Stimulated activated CD8-positive, alpha-beta memory T cell treated with anti-CD3 and anti-CD28 coated beads, Interleukin-4, amount 100 ng/mL, for 24 hours (primary cell): ENCODE measurements around the gene INS.
"Not testable (repeated sequence)": the region's sequence is repeated elsewhere in the genome, so short reads cannot be mapped to it uniquely, and the experiment has no call there.

Experiments
- DNase-seq: peaks from one replicate; pipeline ENCODE4 v3.0.0-alpha.2; 2020; ENCODE audit warnings: low read depth

INS gene

DNA sequence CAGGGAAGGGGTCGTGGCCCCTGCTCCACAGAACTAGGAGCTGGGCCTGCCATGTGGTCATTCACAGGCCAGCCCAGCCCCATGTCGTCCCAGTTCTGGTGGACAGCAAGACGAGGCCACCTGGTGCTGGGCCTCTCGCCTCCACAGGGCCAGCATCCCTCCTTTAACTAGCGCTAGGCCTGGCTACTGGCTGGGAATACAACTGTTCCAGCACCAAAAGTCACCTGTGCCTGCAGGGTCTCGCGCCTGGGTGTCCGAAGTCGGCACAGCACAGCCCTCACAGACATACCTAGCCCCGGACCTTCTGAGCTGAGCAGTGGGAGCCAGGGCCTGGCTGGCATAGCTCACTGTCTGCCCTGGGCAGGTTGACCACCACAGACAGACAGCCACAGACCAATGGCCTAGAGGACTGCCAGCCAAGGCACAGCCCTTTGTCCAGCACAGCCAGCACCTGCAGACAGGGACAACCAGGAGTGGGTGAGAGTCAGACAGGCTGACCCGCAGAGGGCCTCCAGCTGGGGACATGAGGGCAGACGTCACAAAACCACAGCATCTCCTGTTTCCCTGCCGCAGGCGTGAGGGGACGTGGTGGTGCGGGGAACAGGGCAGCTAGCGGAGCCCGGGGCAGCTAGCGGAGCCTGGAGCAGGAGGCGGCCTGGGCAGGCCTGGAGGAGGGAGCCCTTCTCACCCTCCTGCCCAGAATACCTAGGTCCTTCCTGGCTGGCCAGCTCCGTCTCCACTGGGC is 37.8 kb upstream of the INS start:
- DNase-seq, result no peak

DNA sequence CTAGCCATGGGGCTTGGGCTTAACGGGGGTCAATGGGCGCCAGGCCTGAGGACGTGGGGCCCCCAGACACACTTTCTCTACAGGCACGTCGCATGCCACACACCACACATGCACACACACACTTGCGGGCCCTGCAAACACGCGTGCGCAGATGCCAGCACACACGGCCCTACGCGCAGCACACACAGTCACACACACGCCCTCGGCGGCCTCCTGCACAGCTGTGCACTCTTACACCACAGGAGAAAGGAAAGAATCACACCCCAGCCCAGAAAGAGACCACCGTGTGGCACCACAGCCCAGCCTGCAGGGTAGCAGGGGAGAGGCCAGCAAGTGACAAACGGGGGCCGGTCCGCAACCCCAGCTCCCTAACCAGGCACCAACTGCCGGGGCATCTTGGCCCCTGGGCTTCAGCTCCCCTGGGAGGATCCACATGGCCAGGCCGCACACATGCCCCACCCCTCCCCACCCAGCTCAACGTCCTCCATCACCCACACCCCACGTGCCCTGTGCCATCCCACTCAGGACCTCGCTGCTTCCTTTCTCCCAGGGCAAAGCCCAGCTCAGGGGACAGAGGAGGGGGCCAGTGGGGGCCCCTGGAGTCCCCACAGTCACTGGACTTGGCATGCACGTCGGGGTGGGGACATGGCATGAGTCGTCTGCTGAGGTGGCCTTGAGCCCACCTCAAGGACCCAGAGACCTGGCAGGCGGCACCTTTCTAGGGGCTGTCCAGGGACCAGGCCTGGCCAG is 36.9 kb upstream of the INS start:
- DNase-seq, result no peak

DNA sequence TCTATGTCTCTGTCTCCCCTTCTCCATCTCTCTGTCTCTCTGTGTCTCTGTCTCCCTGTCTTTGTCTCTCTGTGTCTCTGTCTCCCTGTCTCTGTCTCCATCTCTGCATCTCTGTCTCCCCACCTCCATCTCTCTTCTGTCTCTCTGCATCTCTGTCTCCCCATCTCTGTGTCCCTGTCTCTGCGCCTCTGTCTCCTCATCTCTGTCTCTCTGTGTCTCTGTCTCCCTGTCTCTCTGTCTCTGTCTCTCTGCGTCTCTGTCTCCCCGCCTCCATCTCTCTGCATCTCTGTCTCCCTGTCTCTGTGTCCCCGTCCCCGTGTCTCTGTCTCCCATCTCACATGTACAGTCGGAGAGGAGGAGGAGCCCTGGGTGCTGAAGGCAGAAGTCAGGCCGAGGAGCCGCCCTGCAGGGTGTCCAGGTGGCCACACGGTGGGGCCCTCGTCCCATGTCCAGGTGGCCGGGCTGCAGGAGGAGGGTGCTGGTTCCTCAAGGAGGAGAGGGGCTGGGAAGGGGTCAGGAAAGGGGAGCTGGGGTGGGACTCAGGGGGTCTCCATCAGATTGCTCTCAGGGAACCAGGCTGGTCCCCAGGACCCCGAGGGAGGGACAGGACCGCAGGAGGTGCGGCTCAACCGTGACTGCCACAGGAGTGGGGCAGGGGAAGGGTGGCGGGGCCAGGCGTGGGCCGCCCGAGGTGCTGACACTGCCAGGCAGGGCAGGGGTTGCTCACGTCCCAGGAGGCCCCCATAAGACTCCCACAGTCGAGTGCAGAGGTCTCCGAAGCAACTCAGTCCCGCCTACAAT is 36.2 kb upstream of the INS start:
- DNase-seq, result peak; percentile 63

GRCh38 chr11:2195756-2196088 is 34.7 kb upstream of the INS start:
- no peak for DNase-seq

- DNase-seq, result peak; percentile 28
Measured at GRCh38 chr11:2194877-2195755, 34.1 kb upstream of the INS start.

DNA sequence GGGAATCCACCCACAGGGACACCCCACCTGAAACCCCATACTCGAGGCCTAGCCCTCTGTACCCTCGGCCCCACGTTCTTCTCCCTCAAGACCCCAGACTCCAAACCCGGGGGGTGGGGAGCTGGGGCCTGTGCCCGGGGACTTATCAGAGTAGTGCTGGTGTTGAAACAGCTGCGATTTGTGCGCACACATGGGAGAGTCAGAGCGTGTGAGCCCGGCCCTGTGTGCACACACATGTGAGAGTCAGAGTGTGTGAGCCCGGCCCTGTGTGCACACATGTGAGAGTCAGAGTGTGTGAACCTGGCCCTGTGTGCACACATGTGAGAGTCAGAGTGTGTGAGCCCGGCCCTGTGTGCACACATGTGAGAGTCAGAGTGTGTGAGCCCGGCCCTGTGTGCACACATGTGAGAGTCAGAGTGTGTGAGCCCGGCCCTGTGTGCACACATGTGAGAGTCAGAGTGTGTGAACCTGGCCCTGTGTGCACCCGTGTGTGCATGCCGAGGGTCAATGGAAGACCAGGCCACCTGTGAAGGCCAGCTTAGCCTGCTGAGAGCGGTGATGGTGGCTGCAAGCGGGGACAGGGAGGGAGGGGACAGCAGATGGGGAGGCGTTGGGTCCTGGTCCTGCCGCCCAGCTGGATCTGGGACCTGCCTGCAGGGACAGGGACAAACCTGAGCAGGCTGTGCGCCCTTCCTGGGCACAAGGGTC is 33.0 kb upstream of the INS start:
- DNase-seq, result not testable (repeated sequence)

DNA sequence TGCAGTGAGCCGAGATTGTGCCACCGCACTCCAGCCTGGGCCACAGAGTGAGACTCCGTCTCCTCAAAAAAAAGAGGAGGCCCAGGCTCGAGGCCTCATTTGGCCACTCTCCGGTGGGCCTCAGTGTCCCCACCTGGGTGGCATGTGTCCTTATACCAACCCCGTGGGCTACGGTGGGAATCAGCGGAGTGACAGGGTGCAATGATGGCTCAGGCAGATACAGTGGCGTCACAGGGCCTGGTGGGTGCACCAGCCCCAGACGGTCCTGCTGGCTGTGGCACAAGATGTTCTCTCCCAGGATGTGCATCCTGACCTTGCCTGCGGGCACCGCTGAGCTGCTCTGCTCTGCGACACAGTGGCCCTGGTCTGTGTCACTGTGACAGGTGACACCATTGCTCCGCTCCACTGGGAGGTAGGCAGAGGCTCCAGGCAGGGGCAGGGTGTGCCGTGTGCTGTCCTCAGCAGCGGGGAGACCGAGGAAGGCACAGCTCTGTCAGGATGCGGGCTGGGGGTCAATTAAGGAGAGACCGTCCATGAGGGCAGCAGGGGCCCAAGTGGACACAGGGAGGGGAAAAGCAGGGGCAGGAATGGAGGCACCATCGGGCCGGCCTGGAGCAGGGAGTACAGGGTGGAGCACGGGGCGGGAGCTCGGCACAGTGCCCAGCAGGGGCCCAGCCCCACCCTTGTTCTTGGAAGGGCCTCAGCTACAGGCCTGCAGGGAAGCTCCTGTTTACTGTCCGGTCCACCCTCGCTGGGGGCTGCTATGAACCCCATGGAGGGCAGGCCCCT is 32.3 kb upstream of the INS start:
- DNase-seq, result no peak

DNA sequence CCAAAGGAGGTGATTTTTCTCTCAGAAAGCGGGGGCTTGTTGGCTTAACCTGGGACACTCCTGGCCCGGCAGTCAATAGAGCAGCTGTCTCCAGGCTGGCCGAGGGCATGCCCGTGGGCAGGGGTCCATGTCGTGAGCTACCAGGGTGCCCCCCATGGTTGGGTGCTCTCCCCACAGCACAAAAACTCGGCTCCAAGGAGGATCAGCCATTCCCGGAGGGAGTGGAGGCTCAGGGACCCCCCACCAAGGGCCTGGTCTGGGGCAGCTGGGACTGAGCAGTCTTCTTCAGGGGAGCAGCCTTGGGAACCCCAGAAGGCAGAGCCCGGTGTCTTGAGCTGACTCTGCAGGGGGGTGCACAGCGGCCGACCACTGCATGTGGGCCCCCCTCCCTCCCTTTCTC is 31.4 kb upstream of the INS start:
- no peak for DNase-seq

- DNase-seq, result no peak
Measured at GRCh38 chr11:2191883-2192282, 30.9 kb upstream of the INS start.

DNA sequence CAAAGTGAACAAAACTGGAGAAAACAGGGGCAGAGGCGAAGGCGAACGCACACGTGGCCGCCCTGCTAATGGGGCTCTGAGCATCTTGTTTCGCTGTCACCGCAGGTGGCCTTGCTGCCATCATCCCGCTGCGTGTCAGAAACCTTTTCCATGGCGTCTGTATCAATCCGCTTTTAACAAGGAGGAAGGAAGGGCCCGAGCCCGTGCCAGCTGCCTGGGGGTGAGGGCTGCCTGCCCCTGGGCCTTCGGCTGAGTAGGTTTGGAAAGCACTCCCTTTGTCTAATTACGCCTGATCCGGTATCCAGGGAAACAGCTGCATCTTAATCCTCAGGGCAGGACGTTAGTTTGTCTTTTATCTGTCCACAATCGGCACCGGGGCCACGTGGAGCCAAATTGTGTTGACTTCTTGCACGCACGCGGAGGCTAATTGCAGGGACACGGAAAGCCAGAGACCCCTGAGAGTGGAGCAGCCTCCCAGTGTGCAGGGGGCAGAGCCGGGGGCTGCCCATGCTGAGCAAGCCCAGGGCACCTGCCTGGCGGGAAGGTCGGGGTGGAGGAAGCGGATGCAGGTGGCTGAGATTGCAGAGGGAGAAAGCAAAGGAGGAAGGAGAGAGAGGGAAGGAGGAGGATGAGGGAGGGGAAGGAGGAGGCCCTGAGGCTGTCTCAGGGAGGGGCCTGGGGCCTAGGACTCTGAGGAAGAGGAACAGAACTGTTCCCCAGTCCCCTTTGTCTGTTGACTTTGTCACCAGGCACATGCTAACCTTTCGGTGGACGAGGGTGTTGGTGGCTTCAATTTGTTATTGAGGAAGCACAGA is 29.9 kb upstream of the INS start:
- DNase-seq, result no peak

DNA sequence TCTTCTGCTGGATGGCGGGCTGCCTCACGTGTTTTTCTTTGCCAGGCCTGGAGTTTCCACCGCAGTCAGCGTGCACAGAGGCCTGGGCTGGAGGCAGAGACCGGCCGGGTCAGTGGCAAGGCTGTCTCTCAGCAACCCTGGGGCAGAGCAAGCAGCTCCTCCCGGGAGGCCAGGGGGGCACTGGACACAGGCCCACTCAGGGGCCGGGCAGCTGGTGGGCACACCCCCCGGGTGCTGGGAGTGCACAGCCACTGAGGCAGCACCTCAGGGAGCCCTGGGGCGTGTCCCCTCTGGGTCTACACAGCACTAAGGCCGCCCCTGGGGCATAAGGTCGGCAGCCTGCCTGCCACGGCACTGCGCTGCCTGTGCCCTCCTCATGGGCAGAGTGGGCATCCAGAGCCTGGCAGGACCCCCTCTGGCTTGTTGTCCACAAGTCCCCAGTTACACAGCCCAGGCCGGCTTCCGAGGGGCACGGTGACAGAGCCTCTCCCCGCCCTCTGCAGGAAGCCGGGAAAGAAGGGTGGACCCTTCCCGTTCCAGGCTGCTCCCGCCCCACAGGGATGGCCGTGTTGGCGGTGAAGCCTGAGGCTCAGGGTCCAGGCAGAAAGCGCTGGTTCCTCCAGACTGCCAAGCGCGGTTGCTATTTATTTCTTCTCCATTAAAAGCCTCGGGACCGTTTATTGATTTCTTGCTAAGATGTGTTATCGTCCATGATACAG is 29.1 kb upstream of the INS start:
- no peak for DNase-seq

- no peak for DNase-seq
Measured at GRCh38 chr11:2188745-2189144, 27.7 kb upstream of the INS start.

DNA sequence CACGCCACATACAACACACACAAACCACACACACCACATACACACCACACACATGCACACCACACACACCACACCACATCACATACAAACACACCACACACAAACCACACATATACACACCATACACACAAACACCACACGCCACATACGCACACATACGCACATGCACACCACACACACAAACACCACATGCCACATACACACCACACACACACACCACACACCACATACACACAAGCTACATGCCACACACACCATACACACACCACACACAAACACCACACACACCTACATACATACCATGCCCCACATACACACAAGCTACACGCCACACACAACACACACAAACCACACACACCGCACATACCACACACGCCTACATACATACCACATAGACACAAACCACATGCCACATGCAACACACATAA is 26.3 kb upstream of the INS start:
- no peak for DNase-seq

DNA sequence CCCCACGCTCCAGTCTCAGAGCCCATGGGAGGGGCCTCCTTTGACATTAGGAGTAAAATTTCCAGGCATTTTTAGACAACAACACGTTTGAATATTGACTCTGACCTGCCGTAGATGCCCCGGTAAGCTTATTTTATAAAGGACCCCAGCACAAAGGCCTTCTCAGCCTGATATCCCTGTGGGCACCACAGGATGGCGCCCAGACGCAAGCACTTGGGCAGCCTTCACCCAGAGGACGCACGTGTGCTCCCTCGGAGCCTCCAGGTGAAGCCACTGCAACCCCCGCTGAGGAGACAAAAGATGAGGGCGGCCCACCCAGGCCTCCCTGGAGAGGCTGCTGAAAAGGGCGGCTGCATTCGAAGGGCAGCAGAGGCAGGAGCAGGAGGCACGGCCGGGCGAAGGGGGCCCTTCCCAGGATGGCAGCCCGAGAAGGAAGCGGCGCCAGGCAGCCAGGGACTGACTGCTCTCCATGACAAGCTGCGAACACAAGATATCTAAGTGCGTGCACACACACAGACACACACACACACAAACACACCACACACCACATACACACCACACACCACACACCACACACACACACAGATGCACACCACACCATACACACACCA is 25.8 kb upstream of the INS start:
- peak; percentile 33 for DNase-seq

- no peak for DNase-seq
Measured at GRCh38 chr11:2185324-2186085, 24.5 kb upstream of the INS start.

- no peak for DNase-seq
Measured at GRCh38 chr11:2182692-2183474, 21.9 kb upstream of the INS start.

DNA sequence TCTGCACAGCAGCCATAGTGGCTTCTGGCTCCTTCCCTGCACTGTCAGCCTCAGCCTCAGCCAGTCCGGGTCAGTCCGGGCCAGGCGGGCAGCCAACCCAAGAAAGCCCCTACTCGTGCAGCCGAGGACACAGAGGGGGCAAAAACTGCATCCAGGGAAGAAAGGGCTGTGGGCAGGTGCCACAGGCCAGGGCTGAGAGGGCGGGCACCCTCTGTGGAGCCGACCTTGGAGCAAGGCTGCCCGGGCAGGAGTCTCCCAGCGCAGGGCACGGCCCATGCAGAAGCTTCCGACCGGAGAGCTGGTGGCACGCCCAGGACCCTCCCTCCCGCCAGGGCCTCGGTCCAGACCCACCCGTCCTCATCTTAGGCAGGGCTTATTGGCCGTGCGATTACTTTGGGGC is 21.1 kb upstream of the INS start:
- DNase-seq, result no peak
